Vagina (tissue), 2 donors: ENCODE results near the gene FCRL6.

ENCODE experiments used
- CTCF ChIP-seq, 3 experiments: fragments of 450-650 bp in 2 of 3; fragments of 200-600 bp in 1 of 3; sonication (generic) in 1 of 3; IDR thresholded peaks; one replicate each; pipeline ENCODE4 v1.5.1; 2017 to 2019; ENCODE audit warnings: antibody characterized with exemption in 3 of 3, mild to moderate bottlenecking in 2 of 3, moderate library complexity in 2 of 3
- POLR2A ChIP-seq, 2 donors: fragments of 450-650 bp; IDR thresholded peaks; one replicate each; pipeline ENCODE4 v1.6.1; 2017; ENCODE audit warnings: antibody characterized with exemption in 2 of 2, mild to moderate bottlenecking in 2 of 2, moderate library complexity in 2 of 2

DNA sequence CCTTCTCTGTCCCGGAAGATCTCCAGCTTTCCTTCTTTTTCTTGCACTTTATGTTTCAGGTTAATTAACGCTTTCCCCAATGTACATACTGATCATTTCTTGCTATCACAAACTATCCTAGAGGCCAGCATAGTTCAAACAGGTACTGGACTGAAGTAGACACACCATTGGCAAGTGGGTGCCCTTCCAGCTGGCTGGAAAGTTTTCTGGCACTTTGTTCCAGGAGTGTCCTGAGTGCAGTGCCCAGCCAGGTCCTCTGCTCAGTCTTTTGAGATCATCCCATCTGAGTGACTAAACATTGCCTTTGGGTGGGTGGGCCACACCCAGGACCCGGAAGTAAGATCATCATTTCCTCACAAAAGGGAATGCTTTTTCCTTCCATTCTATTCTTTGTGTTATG is 36.4 kb upstream of the FCRL6 start:
- no peak for TF ChIP-seq CTCF (IDR thresholded peaks at IDR 0.05)
- no peak for TF ChIP-seq POLR2A (IDR thresholded peaks at IDR 0.05)
